H9 (cell line): ENCODE measurements around the gene SYNPO. TPM values are rescaled to one million over a fixed set of nuclear protein-coding genes. Genes with fewer than 3 reads are reported as not detected.

Experiments used
- DNase-seq: peaks from one replicate; pipeline ENCODE4 v3.0.0-alpha.2; 2017
- H2AFZ ChIP-seq: one replicate; pipeline ENCODE4 v1.6.1; 2013; ENCODE audit warnings: mild to moderate bottlenecking, low read length, control low read depth, moderate library complexity
- H2AK5ac ChIP-seq: 2 replicates; pipeline ENCODE4 v1.6.1; 2013; ENCODE audit warnings: low read length, control low read depth, mixed read lengths; ENCODE audit not compliant: insufficient read length
- H2BK120ac ChIP-seq: one replicate; pipeline ENCODE4 v1.6.1; 2013; ENCODE audit warnings: low read depth, mild to moderate bottlenecking, low read length, control low read depth, inconsistent platforms; ENCODE audit not compliant: poor library complexity, severe bottlenecking
- H2BK12ac ChIP-seq: 2 replicates; pipeline ENCODE4 v1.6.1; 2013; ENCODE audit warnings: low read length, control low read depth, mixed read lengths, low read depth; ENCODE audit not compliant: insufficient read length
- H2BK15ac ChIP-seq: 2 replicates; pipeline ENCODE4 v1.6.1; 2013; ENCODE audit warnings: low read depth, low read length, control low read depth
- H2BK20ac ChIP-seq: one replicate; pipeline ENCODE4 v1.6.1; 2013; ENCODE audit warnings: low read depth, mild to moderate bottlenecking, low read length, control low read depth, inconsistent platforms; ENCODE audit not compliant: poor library complexity, severe bottlenecking
- H2BK5ac ChIP-seq: 2 replicates; pipeline ENCODE4 v1.6.1; 2013; ENCODE audit warnings: low read length, control low read depth, mixed read lengths; ENCODE audit not compliant: insufficient read length
- H3K14ac ChIP-seq: 2 replicates; pipeline ENCODE4 v1.6.1; 2013; ENCODE audit warnings: low read length, control low read depth; ENCODE audit not compliant: insufficient read depth
- H3K18ac ChIP-seq: 2 replicates; pipeline ENCODE4 v1.6.1; 2013; ENCODE audit warnings: low read depth, mild to moderate bottlenecking, mixed read lengths, low read length, control low read depth; ENCODE audit not compliant: insufficient read length
- H3K23ac ChIP-seq: 2 replicates; pipeline ENCODE4 v1.6.1; 2013; ENCODE audit warnings: low read length, control low read depth, mixed read lengths, low read depth; ENCODE audit not compliant: insufficient read length
- H3K23me2 ChIP-seq: 2 replicates; pipeline ENCODE4 v1.6.1; 2013; ENCODE audit warnings: low read depth, mild to moderate bottlenecking, mixed read lengths, low read length, control low read depth; ENCODE audit not compliant: insufficient read length, poor library complexity, severe bottlenecking
- H3K27ac ChIP-seq: 2 replicates; pipeline ENCODE4 v1.5.1; 2013; ENCODE audit warnings: low read length, control low read depth, mixed read lengths, low read depth; ENCODE audit not compliant: insufficient read length
- H3K27me3 ChIP-seq: 2 replicates; pipeline ENCODE4 v1.6.1; 2013; ENCODE audit warnings: low read length, control low read depth, inconsistent platforms; ENCODE audit not compliant: insufficient read depth
- H3K4ac ChIP-seq: 2 replicates; pipeline ENCODE4 v1.6.1; 2013; ENCODE audit warnings: low read depth, mild to moderate bottlenecking, control low read depth, inconsistent platforms, low read length, moderate library complexity
- H3K4me1 ChIP-seq: 2 replicates; pipeline ENCODE4 v1.6.1; 2013; ENCODE audit warnings: low read length, control low read depth, inconsistent platforms; ENCODE audit not compliant: insufficient read depth
- H3K4me2 ChIP-seq: 2 replicates; pipeline ENCODE4 v1.6.1; 2013; ENCODE audit warnings: low read length, control low read depth, mixed read lengths; ENCODE audit not compliant: insufficient read length, insufficient read depth
- H3K56ac ChIP-seq: 2 replicates; pipeline ENCODE4 v1.6.1; 2013; ENCODE audit warnings: low read depth, mild to moderate bottlenecking, mixed read lengths, low read length, control low read depth; ENCODE audit not compliant: insufficient read length
- H3K79me1 ChIP-seq: 2 replicates; pipeline ENCODE4 v1.6.1; 2013; ENCODE audit warnings: low read depth, mild to moderate bottlenecking, moderate library complexity, low read length, control low read depth, inconsistent platforms; ENCODE audit not compliant: insufficient read depth, poor library complexity, severe bottlenecking
- H3K79me2 ChIP-seq: 2 replicates; pipeline ENCODE4 v1.6.1; 2013; ENCODE audit warnings: low read length, control low read depth, inconsistent platforms; ENCODE audit not compliant: insufficient read depth
- H3K9ac ChIP-seq: 2 replicates; pipeline ENCODE4 v1.6.1; 2013; ENCODE audit warnings: low read length, control low read depth, mixed read lengths; ENCODE audit not compliant: insufficient read length; ENCODE audit errors: extremely low read depth
- H3K9me3 ChIP-seq: one replicate; pipeline ENCODE4 v1.6.1; 2013; ENCODE audit warnings: low read depth, low read length, inconsistent platforms; ENCODE audit not compliant: control insufficient read depth
- H3T11ph ChIP-seq: one replicate; pipeline ENCODE4 v1.6.1; 2013; ENCODE audit warnings: mild to moderate bottlenecking, low read length, control low read depth, inconsistent platforms
- H4K20me1 ChIP-seq: one replicate; pipeline ENCODE4 v1.6.1; 2013; ENCODE audit not compliant: control insufficient read depth, insufficient read length, insufficient read depth
- H4K5ac ChIP-seq: 2 replicates; pipeline ENCODE4 v1.6.1; 2013; ENCODE audit warnings: low read depth, mild to moderate bottlenecking, mixed read lengths, low read length, control low read depth; ENCODE audit not compliant: insufficient read length
- H4K8ac ChIP-seq: replicated peaks from 2 replicates; pipeline ENCODE4 v1.6.1; 2013; ENCODE audit warnings: low read length, control low read depth, mixed read lengths, low read depth; ENCODE audit not compliant: insufficient read length
- H4K91ac ChIP-seq: 2 replicates; pipeline ENCODE4 v1.6.1; 2013; ENCODE audit warnings: low read depth, mild to moderate bottlenecking, moderate library complexity, mixed read lengths, low read length, control low read depth; ENCODE audit not compliant: insufficient read length
- H3K27ac Mint-ChIP-seq, 3 experiments: 2 replicates in 2 of 3; 3 replicates in 1 of 3; pipeline ENCODE4 v1.8.0; 2020 to 2021; ENCODE audit warnings: mixed read lengths in 3 of 3, mild to moderate bottlenecking in 1 of 3, moderate library complexity in 1 of 3
- H3K27me3 Mint-ChIP-seq: 2 replicates; pipeline ENCODE4 v1.8.0; 2021; ENCODE audit warnings: low read depth, mild to moderate bottlenecking, moderate library complexity, mixed read lengths
- H3K36me3 Mint-ChIP-seq, 3 experiments: 2 replicates in 2 of 3; 3 replicates in 1 of 3; pipeline ENCODE4 v1.8.0; 2020 to 2021; ENCODE audit warnings: low read depth in 3 of 3, mixed read lengths in 3 of 3; ENCODE audit not compliant: insufficient read depth in 1 of 3
- H3K4me1 Mint-ChIP-seq, 2 experiments: 2 replicates each; pipeline ENCODE4 v1.8.0; 2020; ENCODE audit warnings: mixed read lengths in 2 of 2
- H3K4me3 Mint-ChIP-seq, 2 experiments: 2 replicates in 1 of 2; 3 replicates in 1 of 2; pipeline ENCODE4 v1.8.0; 2020 to 2021; ENCODE audit warnings: mild to moderate bottlenecking in 2 of 2, mixed read lengths in 2 of 2, moderate library complexity in 1 of 2
- H3K9me3 Mint-ChIP-seq, 2 experiments: 2 replicates in 1 of 2; 3 replicates in 1 of 2; pipeline ENCODE4 v1.8.0; 2020; ENCODE audit warnings: mild to moderate bottlenecking in 2 of 2, mixed read lengths in 2 of 2, moderate library complexity in 1 of 2
- WGBS: extraction: QIAGEN DNeasy Blood & Tissue Kit; methylation state at CpG from one replicate; pipeline ENCODE4 v1.1.7; 2013; ENCODE audit warnings: missing lambda C conversion rate, low lambda C conversion rate, mixed read lengths; ENCODE audit not compliant: insufficient read length; ENCODE audit errors: extremely low coverage; 5-methylcytosine and 5-hydroxymethylcytosine counted together
- total RNA-seq: library from RNA; stranded (reverse); gene quantifications from 2 replicates; pipeline ENCODE4 v1.2.1, GENCODE V29; 2021
- TF ChIP-seq, protein P1 (sequence below): fragments of 200-600 bp; sonication (generic); conservative IDR thresholded peaks from 3 replicates; pipeline ENCODE4 v1.8.0; 2021; ENCODE audit warnings: antibody characterized with exemption, mild to moderate bottlenecking

The SYNPO gene
- total RNA-seq, 1 experiment from 2014 or later = 1.7 TPM

DNA sequence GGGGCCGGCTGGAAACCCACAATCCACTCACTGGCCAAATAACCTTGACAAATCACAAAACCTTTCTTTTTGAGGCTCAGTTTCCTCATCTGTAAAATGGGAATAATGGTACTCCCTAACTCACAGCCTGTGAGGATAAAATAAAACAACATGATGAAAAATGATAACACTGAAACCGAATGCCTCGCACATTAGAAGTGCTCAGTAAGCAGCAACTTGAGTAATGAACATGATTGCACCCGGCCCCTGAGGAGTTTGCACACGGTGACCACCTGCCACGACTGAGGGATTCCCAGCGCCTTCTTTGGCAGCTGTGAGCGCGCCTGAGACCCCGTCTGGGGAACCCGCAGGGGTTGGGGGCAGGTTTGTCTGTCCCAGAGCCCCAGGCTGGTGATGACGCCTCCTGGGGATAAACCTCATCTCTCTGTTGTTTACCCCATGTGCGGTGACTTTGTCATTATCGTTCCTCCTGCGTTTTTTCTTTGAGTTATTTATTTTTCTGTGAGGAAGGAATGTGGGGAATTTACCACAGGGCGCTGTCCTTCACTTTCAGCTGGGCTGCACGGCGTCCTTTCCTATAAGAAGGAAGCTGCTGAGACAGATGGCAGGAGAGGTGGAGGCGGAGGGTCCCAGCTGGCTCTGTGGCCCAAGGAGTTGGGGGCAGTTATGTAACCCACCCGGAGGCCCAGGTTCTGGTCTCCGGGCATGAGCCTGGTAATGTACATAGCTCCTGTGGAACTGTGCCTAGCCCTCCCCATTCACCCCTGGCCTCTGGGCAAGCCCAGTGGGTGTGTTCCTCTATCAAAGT lies 3.0 kb upstream of the SYNPO start:
- Histone ChIP-seq H4K91ac (no peak overlapping the region), H3K9ac (no peak overlapping the region), H2BK120ac (no peak overlapping the region), H3K27ac (no peak overlapping the region), H3K79me2 (no peaks in the 10 kb centered on the region), H3K9me3 (no peaks in the 10 kb centered on the region), H2BK20ac (no peak overlapping the region), H4K20me1 (no peaks in the 10 kb centered on the region), H2AFZ (no peak overlapping the region), H4K8ac (no peak overlapping the region), H3K23me2 (no peaks in the 10 kb centered on the region), H3K4ac (no peak overlapping the region), H3K27me3 (no peaks in the 10 kb centered on the region), H3K14ac (no peak overlapping the region), H2BK15ac (no peak overlapping the region), H2AK5ac (no peak overlapping the region), H3T11ph (no peak overlapping the region), H3K56ac (no peak overlapping the region), H2BK12ac (no peak overlapping the region), H3K4me2 (no peak overlapping the region), H3K23ac (no peak overlapping the region), H4K5ac (no peak overlapping the region), H2BK5ac (no peak overlapping the region), H3K4me1 (no peaks in the 10 kb centered on the region), H3K79me1 (no peaks in the 10 kb centered on the region), H3K18ac (no peak overlapping the region)
- WGBS = no CpG with 5 or more reads among the region's 21 CpGs
- DNase-seq = no peak
- peaks cover 41 to 47% of the 10 kb centered on the region in 2 experiments for H3K4me1 Mint-ChIP-seq
- H3K9me3 Mint-ChIP-seq = no peaks in the 10 kb centered on the region
- no peaks in the 10 kb centered on the region for H3K36me3 Mint-ChIP-seq
- no peaks in the 10 kb centered on the region; the same call in 1 of the 2 replicates for H3K27me3 Mint-ChIP-seq
- no peak overlapping the region for H3K4me3 Mint-ChIP-seq
- TF ChIP-seq, protein P1, sequence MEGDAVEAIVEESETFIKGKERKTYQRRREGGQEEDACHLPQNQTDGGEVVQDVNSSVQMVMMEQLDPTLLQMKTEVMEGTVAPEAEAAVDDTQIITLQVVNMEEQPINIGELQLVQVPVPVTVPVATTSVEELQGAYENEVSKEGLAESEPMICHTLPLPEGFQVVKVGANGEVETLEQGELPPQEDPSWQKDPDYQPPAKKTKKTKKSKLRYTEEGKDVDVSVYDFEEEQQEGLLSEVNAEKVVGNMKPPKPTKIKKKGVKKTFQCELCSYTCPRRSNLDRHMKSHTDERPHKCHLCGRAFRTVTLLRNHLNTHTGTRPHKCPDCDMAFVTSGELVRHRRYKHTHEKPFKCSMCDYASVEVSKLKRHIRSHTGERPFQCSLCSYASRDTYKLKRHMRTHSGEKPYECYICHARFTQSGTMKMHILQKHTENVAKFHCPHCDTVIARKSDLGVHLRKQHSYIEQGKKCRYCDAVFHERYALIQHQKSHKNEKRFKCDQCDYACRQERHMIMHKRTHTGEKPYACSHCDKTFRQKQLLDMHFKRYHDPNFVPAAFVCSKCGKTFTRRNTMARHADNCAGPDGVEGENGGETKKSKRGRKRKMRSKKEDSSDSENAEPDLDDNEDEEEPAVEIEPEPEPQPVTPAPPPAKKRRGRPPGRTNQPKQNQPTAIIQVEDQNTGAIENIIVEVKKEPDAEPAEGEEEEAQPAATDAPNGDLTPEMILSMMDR = no peak
- H3K27ac Mint-ChIP-seq = peak overlapping the region in 1 of 3 experiments; percentile 69; a peak in 2 of 7 replicates
